BJ (cell line): Measurements from ENCODE around the gene JAG2. TPM values are rescaled to one million over a fixed set of nuclear protein-coding genes. Genes with fewer than 3 reads are reported as not detected.

ENCODE experiments used
- CTCF ChIA-PET: fragments of 350-600 bp; formaldehyde crosslinking; extraction: SDS; loops from one replicate; lab custom pipeline; 2021; ENCODE audit warnings: antibody characterized with exemption, inconsistent platforms; lab: Yijun Ruan, JAX
- POLR2A ChIA-PET: fragments of 300-600 bp; sonication (Branson Sonifier 250); formaldehyde crosslinking; extraction: SDS; loops from one replicate; lab custom pipeline; 2021; ENCODE audit warnings: antibody characterized with exemption; lab: Charles Lee
- DNase-seq: peaks from one replicate; pipeline ENCODE4 v3.0.0-alpha.2; 2011; ENCODE audit warnings: low read depth
- H3K27me3 ChIP-seq: 2 replicates; pipeline ENCODE4 v1.6.0; 2011; ENCODE audit warnings: low read length; ENCODE audit not compliant: control insufficient read depth, insufficient read depth
- H3K36me3 ChIP-seq: 2 replicates; pipeline ENCODE4 v1.5.1; 2011; ENCODE audit warnings: low read length; ENCODE audit not compliant: control insufficient read depth, insufficient read depth
- H3K4me3 ChIP-seq: 2 replicates; pipeline ENCODE4 v1.5.1; 2011; ENCODE audit warnings: low read depth, mild to moderate bottlenecking, control low read depth, low read length
- polyA plus RNA-seq: library from polyadenylated mRNA; depleted of rRNA; stranded (reverse); fragments of >200 nt; gene quantifications from 2 replicates; pipeline ENCODE4 v1.2.3, GENCODE V29; 2011
- TF ChIP-seq, protein P1 (sequence below): IDR thresholded peaks from 2 replicates; pipeline ENCODE4 v1.5.1; 2011; ENCODE audit warnings: low read depth, mild to moderate bottlenecking, control low read depth, inconsistent platforms, low read length, moderate library complexity; ENCODE audit not compliant: insufficient read depth

The JAG2 gene
- polyA plus RNA-seq, 1 experiment: 0.23 TPM

DNA sequence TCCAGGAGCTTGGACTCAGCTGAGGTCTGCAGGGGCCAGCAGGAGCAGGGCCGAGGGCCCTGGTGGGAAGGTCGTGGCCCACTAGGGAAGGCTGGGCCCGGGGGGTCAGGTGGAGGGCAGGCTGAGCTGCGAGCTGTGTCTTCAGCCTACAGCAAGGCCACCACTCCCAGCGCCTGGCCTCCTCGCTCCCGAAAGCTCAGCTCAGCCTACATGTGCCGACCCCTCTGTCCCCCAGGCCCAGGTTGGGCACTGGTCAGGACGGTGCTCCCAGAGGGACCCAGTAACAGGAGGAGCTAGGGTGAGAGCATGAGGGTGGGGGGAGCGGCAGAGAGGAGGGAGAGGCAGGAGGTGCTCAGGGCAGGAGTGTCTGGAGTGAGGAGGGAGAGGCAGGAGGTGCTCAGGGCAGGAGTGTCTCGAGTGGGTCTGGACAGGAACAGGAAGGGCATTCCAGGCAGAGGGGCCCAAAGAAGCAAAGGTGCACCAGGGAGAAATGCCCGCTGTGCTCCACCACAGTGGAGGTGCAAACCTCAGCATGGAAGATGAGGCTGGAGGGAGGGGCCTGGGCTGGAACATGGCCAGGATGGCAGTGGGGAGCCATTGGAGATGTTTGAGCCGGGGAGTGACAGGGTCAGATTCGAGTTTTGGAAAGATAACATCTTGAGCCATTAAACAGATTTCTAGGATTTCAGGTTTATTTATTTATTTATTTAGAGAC, 74.2 kb downstream of the JAG2 start:
- TF ChIP-seq, protein P1, sequence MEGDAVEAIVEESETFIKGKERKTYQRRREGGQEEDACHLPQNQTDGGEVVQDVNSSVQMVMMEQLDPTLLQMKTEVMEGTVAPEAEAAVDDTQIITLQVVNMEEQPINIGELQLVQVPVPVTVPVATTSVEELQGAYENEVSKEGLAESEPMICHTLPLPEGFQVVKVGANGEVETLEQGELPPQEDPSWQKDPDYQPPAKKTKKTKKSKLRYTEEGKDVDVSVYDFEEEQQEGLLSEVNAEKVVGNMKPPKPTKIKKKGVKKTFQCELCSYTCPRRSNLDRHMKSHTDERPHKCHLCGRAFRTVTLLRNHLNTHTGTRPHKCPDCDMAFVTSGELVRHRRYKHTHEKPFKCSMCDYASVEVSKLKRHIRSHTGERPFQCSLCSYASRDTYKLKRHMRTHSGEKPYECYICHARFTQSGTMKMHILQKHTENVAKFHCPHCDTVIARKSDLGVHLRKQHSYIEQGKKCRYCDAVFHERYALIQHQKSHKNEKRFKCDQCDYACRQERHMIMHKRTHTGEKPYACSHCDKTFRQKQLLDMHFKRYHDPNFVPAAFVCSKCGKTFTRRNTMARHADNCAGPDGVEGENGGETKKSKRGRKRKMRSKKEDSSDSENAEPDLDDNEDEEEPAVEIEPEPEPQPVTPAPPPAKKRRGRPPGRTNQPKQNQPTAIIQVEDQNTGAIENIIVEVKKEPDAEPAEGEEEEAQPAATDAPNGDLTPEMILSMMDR: no peak
- CTCF ChIA-PET: interaction anchor here (0.6 to 0.8 kb wide), 3 partner anchors 14 to 251 kb away, joined by 3 read pairs; no protein-coding TSS in a partner anchor

GRCh38 chr14:105093431-105094192, 75.0 kb downstream of the JAG2 start:
- CTCF ChIA-PET: interaction anchor here (0.6 to 1.0 kb wide), 4 partner anchors 14 to 252 kb away, joined by 3 to 4 read pairs (median 3); partner anchors contain the start of gene JAG2
- TF ChIP-seq, protein P1: peak; percentile 67
- peak overlapping the region; percentile 92 for H3K4me3 ChIP-seq
- H3K36me3 ChIP-seq: no peaks in the 10 kb centered on the region
- DNase-seq: no peak
- POLR2A ChIA-PET: no interaction called here
- H3K27me3 ChIP-seq: no peaks in the 10 kb centered on the region

More for the DNA sequence above, 74.2 kb downstream of the JAG2 start:
- H3K36me3 ChIP-seq: no peaks in the 10 kb centered on the region
- POLR2A ChIA-PET: no interaction called here
- no peak for DNase-seq
- H3K4me3 ChIP-seq: peak overlapping the region; percentile 92
- H3K27me3 ChIP-seq: no peaks in the 10 kb centered on the region

DNA sequence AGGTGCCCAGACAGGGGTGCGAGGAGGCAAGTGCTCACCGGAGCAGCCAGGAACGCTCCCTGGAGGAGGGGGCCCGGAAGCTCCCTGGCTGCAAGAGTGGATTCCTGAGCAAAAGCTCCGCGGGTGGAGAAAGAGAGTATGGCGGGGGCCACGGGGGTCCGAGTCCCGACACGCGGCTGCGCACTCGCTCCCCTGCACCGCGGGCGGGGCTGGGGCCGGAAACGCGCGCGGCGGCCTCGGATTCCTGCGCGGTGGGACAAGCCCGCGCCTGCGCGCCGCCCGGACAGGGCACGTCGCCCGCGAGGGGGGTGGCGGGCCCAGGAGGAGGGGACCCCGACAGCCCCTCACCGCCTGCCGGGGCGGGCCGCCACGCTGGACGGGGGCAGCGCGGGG, 75.5 kb downstream of the JAG2 start:
- CTCF ChIA-PET: interaction anchor here (1.0 kb wide), 1 partner anchor 76 kb away, joined by 4 read pairs; the partner anchor contains the start of gene JAG2
- DNase-seq: no peak

DNA sequence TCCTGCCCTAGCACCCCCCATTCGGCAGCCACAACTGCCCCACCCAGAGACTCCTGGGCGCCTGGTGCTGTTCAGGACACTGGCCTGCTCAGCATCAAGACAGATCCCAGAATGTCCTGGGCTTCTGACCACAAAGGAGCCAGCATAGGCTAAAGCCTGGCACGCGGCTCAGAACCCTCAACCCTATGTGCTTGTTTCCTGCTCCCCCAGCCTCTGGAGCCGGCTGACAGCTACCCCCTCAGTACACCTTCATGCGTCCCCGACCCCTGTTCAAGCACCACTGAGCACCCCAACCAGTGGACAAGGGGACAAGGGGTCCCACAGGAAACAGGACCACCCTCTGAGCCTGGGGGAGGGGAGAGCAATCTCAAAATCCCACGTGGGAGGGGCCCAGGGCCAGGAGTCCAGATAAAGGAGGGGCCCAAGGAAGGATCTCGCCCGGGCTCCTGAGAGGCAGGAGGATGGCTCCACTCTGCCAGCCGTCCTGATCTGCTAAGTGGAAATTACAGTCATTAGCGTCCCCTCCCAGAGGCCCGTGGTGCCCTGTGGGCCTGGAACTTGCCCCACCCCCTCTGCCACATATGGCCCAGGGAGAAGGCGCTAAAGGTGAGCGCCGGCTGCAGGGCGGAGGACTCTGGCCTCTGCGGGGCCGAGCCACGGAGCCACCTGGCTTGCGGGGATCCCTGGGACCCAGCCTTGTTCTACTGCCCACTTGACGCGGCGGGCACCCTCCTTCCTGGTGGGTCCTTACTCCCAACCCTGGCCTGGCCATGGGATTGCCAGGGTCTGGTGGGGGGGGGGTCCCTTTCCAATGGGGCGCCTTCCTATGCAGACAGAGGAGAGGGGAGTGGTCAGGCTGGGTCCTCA, 76.2 kb downstream of the JAG2 start:
- no peaks in the 10 kb centered on the region for H3K27me3 ChIP-seq
- H3K36me3 ChIP-seq: no peaks in the 10 kb centered on the region
- ChIA-PET POLR2A (interaction anchor here (0.5 to 0.7 kb wide), 3 partner anchors 14 to 379 kb away, joined by 3 to 7 read pairs (median 5); no protein-coding TSS in a partner anchor), CTCF (interaction anchor here (1.0 to 2.3 kb wide), 3 partner anchors 47 to 87 kb away, joined by 4 to 12 read pairs (median 4); partner anchors contain the start of gene JAG2)
- H3K4me3 ChIP-seq: peak overlapping the region; percentile 92
- TF ChIP-seq, protein P1: no peak
- no peak for DNase-seq

More for the DNA sequence above, 75.5 kb downstream of the JAG2 start:
- no peaks in the 10 kb centered on the region for H3K36me3 ChIP-seq
- H3K4me3 ChIP-seq: peak overlapping the region; percentile 92
- POLR2A ChIA-PET: no interaction called here
- TF ChIP-seq, protein P1: no peak
- H3K27me3 ChIP-seq: no peaks in the 10 kb centered on the region
